ENCODE results near the gene ADH1A.
"Not testable (repeated sequence)": the region's sequence is repeated elsewhere in the genome, so short reads cannot be mapped to it uniquely, and the experiment has no call there.

Gene ADH1A

GRCh38 chr4:99290848-99291786, at the start of gene ADH1A:
Gene ADH1A, minus strand, starts transcription at chr4:99290985. Its CDS starts 71 bp downstream, at chr4:99290914.
- no peak for DNase-seq

- DNase-seq: no peak
These were observed 48.4 kb upstream of the ADH1A start for GRCh38 chr4:99339172-99339571.

GRCh38 chr4:99336553-99336952, 45.8 kb upstream of the ADH1A start:
- DNase-seq: no peak

- DNase-seq: no peak
These were observed 44.1 kb upstream of the ADH1A start for GRCh38 chr4:99334880-99335279.

GRCh38 chr4:99330648-99331047, 39.9 kb upstream of the ADH1A start:
- no peak for DNase-seq

GRCh38 chr4:99329876-99330275, 39.1 kb upstream of the ADH1A start:
- no peak for DNase-seq

GRCh38 chr4:99324979-99325378, 34.2 kb upstream of the ADH1A start:
- DNase-seq: no peak

- no peak for DNase-seq
These were observed 33.6 kb upstream of the ADH1A start for GRCh38 chr4:99324361-99324760.

GRCh38 chr4:99323756-99324155, 33.0 kb upstream of the ADH1A start:
- DNase-seq: peak; percentile 75

- DNase-seq: no peak
These were observed 30.7 kb upstream of the ADH1A start, which contains the start of gene ADH1B for GRCh38 chr4:99321241-99322191. Gene ADH1B, minus strand, starts transcription at chr4:99321401. Its CDS starts 70 bp downstream, at chr4:99321331.

- DNase-seq: not testable (repeated sequence)
These were observed 27.0 kb upstream of the ADH1A start for GRCh38 chr4:99317811-99318210.

- DNase-seq: no peak
These were observed 26.6 kb upstream of the ADH1A start for GRCh38 chr4:99317354-99317753.

- no peak for DNase-seq
These were observed 25.1 kb upstream of the ADH1A start for GRCh38 chr4:99315839-99316238.

GRCh38 chr4:99314211-99314610, 23.4 kb upstream of the ADH1A start:
- DNase-seq: no peak

GRCh38 chr4:99310389-99310788, 19.6 kb upstream of the ADH1A start:
- no peak for DNase-seq

GRCh38 chr4:99305638-99306400, 15.0 kb upstream of the ADH1A start:
- DNase-seq: no peak

GRCh38 chr4:99301376-99302164, 10.8 kb upstream of the ADH1A start:
- no peak for DNase-seq

- DNase-seq: peak; percentile 30
These were observed 10.1 kb upstream of the ADH1A start for GRCh38 chr4:99300934-99301333.

- DNase-seq: no peak
These were observed 2.6 kb upstream of the ADH1A start for GRCh38 chr4:99293357-99293756.

GRCh38 chr4:99285387-99285786, 5.4 kb downstream of the ADH1A start:
- no peak for DNase-seq

- DNase-seq: no peak
These were observed 8.1 kb downstream of the ADH1A start for GRCh38 chr4:99282731-99283130.

- DNase-seq: no peak
These were observed 9.5 kb downstream of the ADH1A start for GRCh38 chr4:99281261-99281660.
